DND-41 (cell line): ENCODE results near the gene ANKMY2.
"Not testable (repeated sequence)": the region's sequence is repeated elsewhere in the genome, so short reads cannot be mapped to it uniquely, and the experiment has no call there.

Experiments
- ATAC-seq: fragments of 200-7000 bp; cut with Tn5 transposase; 3 replicates; pipeline ENCODE4 v1.9.1; 2021; ENCODE audit warnings: low read depth; ENCODE audit not compliant: insufficient read depth
- DNase-seq: peaks from one replicate; pipeline ENCODE4 v3.0.0-alpha.2; 2020
- H2AFZ ChIP-seq: 2 replicates; pipeline ENCODE4 v1.6.0; 2012; ENCODE audit warnings: low read depth, low read length
- H3K27ac ChIP-seq: 2 replicates; pipeline ENCODE4 v1.5.1; 2012; ENCODE audit warnings: low read length, inconsistent platforms
- H3K27me3 ChIP-seq: fragments of 200-600 bp; sonication (generic); 2 replicates; pipeline ENCODE4 v1.6.0; 2012; ENCODE audit warnings: low read length, mild to moderate bottlenecking, inconsistent platforms; ENCODE audit not compliant: insufficient read depth, poor library complexity
- H3K36me3 ChIP-seq: 2 replicates; pipeline ENCODE4 v1.5.1; 2012; ENCODE audit warnings: low read length, inconsistent platforms; ENCODE audit not compliant: insufficient read depth
- H3K4me1 ChIP-seq: 2 replicates; pipeline ENCODE4 v1.5.1; 2012; ENCODE audit warnings: mild to moderate bottlenecking, low read length; ENCODE audit not compliant: insufficient read depth
- H3K4me2 ChIP-seq: 2 replicates; pipeline ENCODE4 v1.6.0; 2012; ENCODE audit warnings: mild to moderate bottlenecking, moderate library complexity, low read length, inconsistent platforms; ENCODE audit not compliant: insufficient read depth
- H3K4me3 ChIP-seq, 2 experiments: fragments of 200-600 bp in 1 of 2; shearing (Covaris generic) in 1 of 2; 2 replicates each; pipeline ENCODE4 v1.5.1; 2012 to 2016; ENCODE audit warnings: inconsistent platforms in 2 of 2, low read length in 2 of 2, mild to moderate bottlenecking in 2 of 2, low read depth in 1 of 2, moderate library complexity in 1 of 2
- H3K79me2 ChIP-seq: 2 replicates; pipeline ENCODE4 v1.6.0; 2012; ENCODE audit warnings: low read length, inconsistent platforms; ENCODE audit not compliant: insufficient read depth
- H3K9ac ChIP-seq: 2 replicates; pipeline ENCODE4 v1.6.0; 2012; ENCODE audit warnings: low read depth, mild to moderate bottlenecking, inconsistent platforms, low read length, moderate library complexity
- H3K9me3 ChIP-seq: 2 replicates; pipeline ENCODE4 v1.5.1; 2012; ENCODE audit warnings: low read length, moderate library complexity, mild to moderate bottlenecking, inconsistent platforms; ENCODE audit not compliant: insufficient read depth, severe bottlenecking
- H4K20me1 ChIP-seq: 2 replicates; pipeline ENCODE4 v1.6.0; 2012; ENCODE audit warnings: low read length; ENCODE audit not compliant: insufficient read depth
- CTCF ChIP-seq: IDR thresholded peaks from 2 replicates; pipeline ENCODE4 v1.5.1; 2012; ENCODE audit warnings: borderline replicate concordance, low read length, moderate library complexity, mild to moderate bottlenecking; ENCODE audit not compliant: poor library complexity, severe bottlenecking; ENCODE audit errors: extremely low read depth
- EZH2 ChIP-seq: IDR thresholded peaks from 3 replicates; pipeline ENCODE4 v1.6.1; 2012; ENCODE audit warnings: borderline replicate concordance, low read depth, mild to moderate bottlenecking, moderate library complexity, low read length, inconsistent platforms; ENCODE audit not compliant: severe bottlenecking

ANKMY2 gene

GRCh38 chr7:16598015-16598414 is 47.5 kb downstream of the ANKMY2 start:
- Histone ChIP-seq H3K9ac (no peak overlapping the region), H3K4me3 (no peak overlapping the region), H3K79me2 (no peaks in the 10 kb centered on the region), H3K36me3 (peaks cover 30% of the 10 kb centered on the region), H3K4me1 (no peaks in the 10 kb centered on the region), H3K27me3 (no peaks in the 10 kb centered on the region), H4K20me1 (no peaks in the 10 kb centered on the region), H3K27ac (no peak overlapping the region), H3K4me2 (no peak overlapping the region), H2AFZ (no peak overlapping the region), H3K9me3 (no peaks in the 10 kb centered on the region)
- ATAC-seq (no peak), DNase-seq (no peak)
- TF ChIP-seq CTCF: no peak
- TF ChIP-seq EZH2: no peak

- not testable (repeated sequence) for ATAC-seq, H3K4me1 ChIP-seq, H3K27ac ChIP-seq, H3K27me3 ChIP-seq, H4K20me1 ChIP-seq, H3K4me3 ChIP-seq, H2AFZ ChIP-seq, H3K9ac ChIP-seq, H3K79me2 ChIP-seq, H3K9me3 ChIP-seq, H3K4me2 ChIP-seq, DNase-seq
- H3K36me3 ChIP-seq: peaks cover 14% of the 10 kb centered on the region
Observed at GRCh38 chr7:16595596-16595995, 50.0 kb downstream of the ANKMY2 start.

GRCh38 chr7:16594676-16595075 is 50.9 kb downstream of the ANKMY2 start:
- Histone ChIP-seq H3K79me2 (no peaks in the 10 kb centered on the region), H3K4me3 (no peak overlapping the region), H3K36me3 (peaks cover 5% of the 10 kb centered on the region; the same call in 1 of the 2 replicates), H4K20me1 (no peaks in the 10 kb centered on the region), H3K4me2 (no peak overlapping the region), H3K27me3 (no peaks in the 10 kb centered on the region), H3K27ac (no peak overlapping the region), H3K9me3 (no peaks in the 10 kb centered on the region), H3K4me1 (no peaks in the 10 kb centered on the region), H2AFZ (no peak overlapping the region), H3K9ac (no peak overlapping the region)
- ATAC-seq (no peak), DNase-seq (no peak)
- TF ChIP-seq EZH2 (no peak), CTCF (no peak)

- Histone ChIP-seq H3K9me3 (no peaks in the 10 kb centered on the region), H3K9ac (no peak overlapping the region), H3K27ac (no peak overlapping the region), H3K27me3 (no peaks in the 10 kb centered on the region), H2AFZ (no peak overlapping the region), H3K36me3 (peaks cover 4% of the 10 kb centered on the region; the same call in 1 of the 2 replicates), H3K4me1 (no peaks in the 10 kb centered on the region), H3K4me3 (no peak overlapping the region), H3K4me2 (no peak overlapping the region), H3K79me2 (no peaks in the 10 kb centered on the region), H4K20me1 (no peaks in the 10 kb centered on the region)
- ATAC-seq: no peak
- TF ChIP-seq EZH2 (no peak), CTCF (no peak)
- no peak for DNase-seq
Observed at GRCh38 chr7:16594061-16594460, 51.5 kb downstream of the ANKMY2 start.
